A673 (cell line): ENCODE measurements around the gene SGCA.

Experiments
- CTCF ChIP-seq: fragments of 300-800, 200-600 bp; sonication (generic); conservative IDR thresholded peaks from 2 replicates; pipeline ENCODE4 v1.5.1; 2017; ENCODE audit warnings: low read depth, mild to moderate bottlenecking, antibody characterized with exemption, low read length, moderate library complexity, mixed read lengths
- EZH2 ChIP-seq: fragments of 200-600 bp; sonication (generic); IDR thresholded peaks from 2 replicates; pipeline ENCODE4 v1.6.1; 2017; ENCODE audit warnings: borderline replicate concordance, low read depth, mild to moderate bottlenecking, mixed read lengths, antibody characterized with exemption, low read length; ENCODE audit not compliant: poor library complexity, severe bottlenecking

- TF ChIP-seq CTCF = no peak
- TF ChIP-seq EZH2 = no peak
Measured at GRCh38 chr17:50176559-50177357, 11.0 kb downstream of the SGCA start.
